Activated naive CD8-positive, alpha-beta T cell treated with anti-CD3 and anti-CD28 coated beads, Interleukin-2, amount 10 ng/mL, durations not matched to agents 7 days and 5 days (primary cell): ENCODE data around the gene HCST. TPM values are rescaled to one million over a fixed set of nuclear protein-coding genes. Genes with fewer than 3 reads are reported as not detected.
"Not testable (repeated sequence)": the region's sequence is repeated elsewhere in the genome, so short reads cannot be mapped to it uniquely, and the experiment has no call there.

ENCODE experiments used
- ATAC-seq: fragments of 150-1000 bp; cut with Tn5 transposase; one replicate; pipeline ENCODE4 v1.10.0; 2021; ENCODE audit warnings: low read depth, moderate library complexity
- POLR2A ChIA-PET: fragments of 350-600 bp; sonication (Branson Sonifier 250); formaldehyde crosslinking; loops from one replicate; lab custom pipeline; 2021; ENCODE audit warnings: antibody characterized with exemption; lab: Charles Lee
- DNase-seq: peaks from one replicate; pipeline ENCODE4 v3.0.0; 2021
- H3K27ac Mint-ChIP-seq: one replicate; pipeline ENCODE4 v1.8.0; 2022; ENCODE audit warnings: mild to moderate bottlenecking, mixed read lengths
- H3K27me3 Mint-ChIP-seq: one replicate; pipeline ENCODE4 v1.8.0; 2022; ENCODE audit warnings: mild to moderate bottlenecking, moderate library complexity, mixed read lengths
- H3K36me3 Mint-ChIP-seq: one replicate; pipeline ENCODE4 v1.8.0; 2021; ENCODE audit warnings: mild to moderate bottlenecking, mixed read lengths
- H3K4me1 Mint-ChIP-seq: one replicate; pipeline ENCODE4 v1.8.0; 2021; ENCODE audit warnings: mixed read lengths
- H3K4me3 Mint-ChIP-seq: one replicate; pipeline ENCODE4 v1.8.0; 2022; ENCODE audit warnings: mild to moderate bottlenecking, moderate library complexity, mixed read lengths
- H3K9me3 Mint-ChIP-seq: one replicate; pipeline ENCODE4 v1.8.0; 2021; ENCODE audit warnings: mixed read lengths
- total RNA-seq, 2 experiments: library from RNA; stranded (reverse); gene quantifications; one replicate each; pipeline ENCODE4 v1.2.3, GENCODE V29; 2021

HCST gene
- total RNA-seq, 2 experiments from 2014 or later: 186 to 190 TPM

DNA sequence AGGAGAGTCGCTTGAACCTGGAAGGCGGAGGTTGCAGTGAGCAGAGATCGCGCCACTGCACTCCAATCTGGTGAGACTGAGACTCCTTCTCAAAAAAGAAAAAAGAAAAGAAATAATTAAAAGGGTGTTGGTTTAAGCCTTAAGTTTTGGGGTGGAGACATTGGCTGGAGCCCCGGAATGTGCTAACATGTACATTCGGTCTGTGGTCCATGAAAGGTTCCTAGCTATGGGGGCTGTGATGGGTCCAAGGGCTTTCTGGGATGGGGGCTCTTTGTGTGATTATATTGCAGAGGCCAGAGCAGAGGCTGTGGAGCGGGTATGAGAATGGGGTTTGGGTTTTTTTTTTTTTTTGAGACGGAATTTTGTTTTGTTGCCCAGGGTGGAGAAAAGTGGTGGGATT lies 16.4 kb upstream of the HCST start:
- no peaks in the 10 kb centered on the region for H3K27me3 Mint-ChIP-seq
- peaks cover 13% of the 10 kb centered on the region for H3K4me1 Mint-ChIP-seq
- ATAC-seq (no peak), DNase-seq (no peak)
- H3K4me3 Mint-ChIP-seq: no peak overlapping the region
- H3K36me3 Mint-ChIP-seq: peaks cover 35% of the 10 kb centered on the region
- no peak overlapping the region for H3K27ac Mint-ChIP-seq
- POLR2A ChIA-PET: interaction anchor here (0.6 to 4.2 kb wide), 2 partner anchors 15 to 44 kb away, joined by 3 to 30 read pairs; no protein-coding TSS in a partner anchor
- H3K9me3 Mint-ChIP-seq: no peaks in the 10 kb centered on the region

- H3K9me3 Mint-ChIP-seq: no peaks in the 10 kb centered on the region
- H3K4me1 Mint-ChIP-seq: peaks cover 13% of the 10 kb centered on the region
- H3K27ac Mint-ChIP-seq: no peak overlapping the region
These were observed 15.1 kb upstream of the HCST start for GRCh38 chr19:35887197-35887596.

DNA sequence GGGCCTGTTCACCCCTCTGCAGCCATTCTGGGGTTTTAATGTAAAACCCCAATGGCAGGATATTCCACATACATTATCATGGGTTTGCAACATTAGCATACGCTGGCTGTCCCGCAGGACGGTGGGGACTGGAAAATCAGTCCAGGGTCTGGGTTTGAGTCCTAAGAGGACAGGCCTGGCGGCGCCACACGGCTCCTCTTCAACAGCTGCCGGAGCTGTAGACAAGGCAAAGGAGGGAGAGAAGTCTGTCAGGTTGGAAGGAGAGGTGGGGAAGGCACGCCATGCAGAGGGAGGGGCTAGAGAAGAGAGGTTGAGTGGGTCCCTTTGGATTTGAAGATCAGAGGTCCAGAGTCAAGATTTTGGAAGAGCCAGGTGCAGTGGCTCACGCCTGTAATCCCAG lies 13.9 kb upstream of the HCST start:
- Mint-ChIP-seq H3K36me3 (peaks cover 49% of the 10 kb centered on the region), H3K27me3 (no peaks in the 10 kb centered on the region), H3K4me3 (no peak overlapping the region), H3K27ac (no peak overlapping the region), H3K4me1 (peaks cover 14% of the 10 kb centered on the region), H3K9me3 (no peaks in the 10 kb centered on the region)
- POLR2A ChIA-PET: interaction anchor here (0.6 to 1.2 kb wide), 4 partner anchors 9 to 244 kb away, joined by 3 to 4 read pairs (median 3); partner anchors contain the start of gene NFKBID
- no peak for ATAC-seq
- no peak for DNase-seq

More at GRCh38 chr19:35887197-35887596, 15.1 kb upstream of the HCST start:
- H3K36me3 Mint-ChIP-seq: peaks cover 40% of the 10 kb centered on the region
- POLR2A ChIA-PET: interaction anchor here (1.2 to 4.2 kb wide), 2 partner anchors 10 to 43 kb away, joined by 4 to 30 read pairs; no protein-coding TSS in a partner anchor
- H3K4me3 Mint-ChIP-seq: no peak overlapping the region
- H3K27me3 Mint-ChIP-seq: no peaks in the 10 kb centered on the region
- no peak for ATAC-seq
- no peak for DNase-seq

- no peak overlapping the region for H3K27ac Mint-ChIP-seq
These were observed 12.8 kb upstream of the HCST start for GRCh38 chr19:35889370-35890112.

GRCh38 chr19:35890113-35890650 lies 12.1 kb upstream of the HCST start:
- H3K9me3 Mint-ChIP-seq: no peaks in the 10 kb centered on the region
- H3K27me3 Mint-ChIP-seq: no peaks in the 10 kb centered on the region
- POLR2A ChIA-PET: no interaction called here
- no peak overlapping the region for H3K27ac Mint-ChIP-seq
- H3K36me3 Mint-ChIP-seq: peaks cover 50% of the 10 kb centered on the region
- peaks cover 14% of the 10 kb centered on the region for H3K4me1 Mint-ChIP-seq
- no peak overlapping the region for H3K4me3 Mint-ChIP-seq
- DNase-seq (no peak), ATAC-seq (peak; percentile 12)

More at GRCh38 chr19:35889370-35890112, 12.8 kb upstream of the HCST start:
- no peak for DNase-seq
- peaks cover 51% of the 10 kb centered on the region for H3K36me3 Mint-ChIP-seq
- H3K4me3 Mint-ChIP-seq: no peak overlapping the region
- POLR2A ChIA-PET: interaction anchor here (0.6 kb wide), 1 partner anchor 91 kb away, joined by 3 read pairs; no protein-coding TSS in a partner anchor
- ATAC-seq: no peak
- no peaks in the 10 kb centered on the region for H3K27me3 Mint-ChIP-seq
- H3K9me3 Mint-ChIP-seq: no peaks in the 10 kb centered on the region
- peaks cover 14% of the 10 kb centered on the region for H3K4me1 Mint-ChIP-seq

- peaks cover 14% of the 10 kb centered on the region for H3K4me1 Mint-ChIP-seq
- POLR2A ChIA-PET: interaction anchor here (0.7 to 1.4 kb wide), 3 partner anchors 9 to 160 kb away, joined by 3 to 5 read pairs (median 3); partner anchors contain the start of gene NFKBID
- not testable (repeated sequence) for ATAC-seq, H3K27me3 Mint-ChIP-seq, H3K27ac Mint-ChIP-seq, H3K4me3 Mint-ChIP-seq, DNase-seq, H3K9me3 Mint-ChIP-seq
- H3K36me3 Mint-ChIP-seq: peaks cover 51% of the 10 kb centered on the region
These were observed 10.5 kb upstream of the HCST start for GRCh38 chr19:35891819-35892218.

DNA sequence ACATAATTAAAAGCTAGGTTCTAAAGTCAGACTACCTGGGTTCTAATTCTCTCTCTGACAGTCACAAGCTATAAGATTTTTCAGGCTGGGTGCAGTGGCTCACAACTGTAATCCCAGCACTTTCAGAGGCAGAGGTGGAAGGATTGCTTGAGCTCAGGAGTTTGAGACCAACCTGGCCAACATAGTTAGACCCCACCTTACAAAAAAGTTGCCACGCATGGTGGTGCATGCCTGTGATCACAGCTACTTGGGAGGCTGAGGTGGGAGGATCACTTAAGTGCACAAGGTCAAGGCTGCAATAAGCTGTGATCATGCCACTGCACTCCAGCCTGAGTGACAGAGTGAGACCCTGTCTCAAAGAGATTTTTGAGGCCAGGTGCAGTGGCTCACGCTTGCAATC lies 8.0 kb upstream of the HCST start:
- peaks cover 18% of the 10 kb centered on the region for H3K4me1 Mint-ChIP-seq
- H3K9me3 Mint-ChIP-seq: no peaks in the 10 kb centered on the region
- POLR2A ChIA-PET: interaction anchor here (0.8 kb wide), 1 partner anchor 11 kb away, joined by 3 read pairs; no protein-coding TSS in a partner anchor
- no peak overlapping the region for H3K4me3 Mint-ChIP-seq
- no peaks in the 10 kb centered on the region for H3K27me3 Mint-ChIP-seq
- no peak for ATAC-seq
- H3K36me3 Mint-ChIP-seq: peaks cover 41% of the 10 kb centered on the region
- no peak for DNase-seq
- H3K27ac Mint-ChIP-seq: no peak overlapping the region

- POLR2A ChIA-PET: no interaction called here
- ATAC-seq: no peak
- Mint-ChIP-seq H3K27ac (no peak overlapping the region), H3K27me3 (no peaks in the 10 kb centered on the region), H3K9me3 (no peaks in the 10 kb centered on the region), H3K36me3 (peaks cover 30% of the 10 kb centered on the region), H3K4me1 (peaks cover 15% of the 10 kb centered on the region), H3K4me3 (no peak overlapping the region)
- DNase-seq: no peak
These were observed 6.3 kb upstream of the HCST start for GRCh38 chr19:35895911-35896642.

DNA sequence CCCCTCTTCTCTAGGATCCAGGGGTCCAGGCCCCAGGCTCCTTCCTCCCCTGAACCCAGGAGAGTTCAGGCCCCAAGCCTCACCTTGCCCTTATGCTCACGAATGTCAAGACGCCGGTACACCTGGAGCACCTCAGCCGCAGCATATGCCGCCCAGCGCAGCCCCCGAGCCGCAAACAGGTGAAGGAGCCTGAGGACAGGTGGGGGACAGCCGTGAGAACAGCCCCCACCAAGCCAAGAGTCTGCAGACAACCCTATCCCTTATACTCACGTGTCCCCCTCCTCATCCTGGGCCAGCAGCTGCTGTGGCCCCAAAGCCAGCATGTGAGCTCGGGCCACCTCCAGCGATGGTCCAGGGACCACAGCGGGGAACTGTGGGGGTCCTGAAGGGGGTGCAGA lies 5.7 kb upstream of the HCST start:
- no peak for ATAC-seq
- no peak for DNase-seq
- Mint-ChIP-seq H3K4me3 (no peak overlapping the region), H3K36me3 (peaks cover 26% of the 10 kb centered on the region), H3K27me3 (no peaks in the 10 kb centered on the region), H3K9me3 (no peaks in the 10 kb centered on the region), H3K27ac (no peak overlapping the region), H3K4me1 (peaks cover 17% of the 10 kb centered on the region)
- POLR2A ChIA-PET: no interaction called here

DNA sequence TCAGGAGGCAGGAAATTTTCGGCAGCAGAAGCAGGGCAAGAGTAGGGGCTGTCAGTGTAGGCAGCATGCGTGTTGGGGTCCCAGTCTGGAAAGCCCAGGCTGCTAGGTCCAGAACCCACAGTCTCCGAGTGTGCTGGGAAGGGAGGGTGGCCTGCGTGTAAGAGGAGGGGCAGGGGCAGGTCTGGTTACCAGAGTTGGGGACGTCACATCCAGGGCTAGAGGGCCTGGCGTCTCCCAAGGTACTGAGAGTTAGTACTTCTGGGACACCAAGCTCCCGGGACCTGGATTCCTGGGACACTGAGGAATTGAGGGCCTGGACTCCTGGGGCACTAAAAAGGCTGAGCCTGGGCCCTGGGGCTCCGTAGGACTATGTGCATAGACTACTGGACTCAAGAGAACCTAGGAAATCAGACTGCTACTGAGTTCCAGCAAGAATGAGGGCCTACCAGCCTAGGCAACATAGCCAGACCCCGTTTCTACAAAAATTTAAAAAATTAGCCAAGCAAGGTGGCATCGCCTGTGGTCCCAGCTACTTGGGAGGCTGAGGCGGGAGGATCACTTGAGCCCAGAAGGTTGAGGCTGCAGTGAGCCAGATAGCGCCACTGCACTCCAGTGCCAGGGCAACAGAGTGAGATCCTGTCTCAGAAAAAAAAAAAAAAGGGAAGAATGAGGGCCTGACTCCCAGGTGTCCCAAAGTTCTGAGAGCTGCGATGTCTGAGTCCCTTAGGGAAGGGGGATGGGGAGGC lies 4.5 kb upstream of the HCST start:
- Mint-ChIP-seq H3K4me1 (peaks cover 21% of the 10 kb centered on the region), H3K4me3 (peak overlapping the region; percentile 92), H3K27ac (peak overlapping the region; percentile 97), H3K36me3 (peaks cover 22% of the 10 kb centered on the region), H3K27me3 (no peaks in the 10 kb centered on the region), H3K9me3 (no peaks in the 10 kb centered on the region)
- ATAC-seq: no peak
- POLR2A ChIA-PET: interaction anchor here (0.9 to 1.3 kb wide), 2 partner anchors 10 to 33 kb away, joined by 4 to 5 read pairs; no protein-coding TSS in a partner anchor
- no peak for DNase-seq

DNA sequence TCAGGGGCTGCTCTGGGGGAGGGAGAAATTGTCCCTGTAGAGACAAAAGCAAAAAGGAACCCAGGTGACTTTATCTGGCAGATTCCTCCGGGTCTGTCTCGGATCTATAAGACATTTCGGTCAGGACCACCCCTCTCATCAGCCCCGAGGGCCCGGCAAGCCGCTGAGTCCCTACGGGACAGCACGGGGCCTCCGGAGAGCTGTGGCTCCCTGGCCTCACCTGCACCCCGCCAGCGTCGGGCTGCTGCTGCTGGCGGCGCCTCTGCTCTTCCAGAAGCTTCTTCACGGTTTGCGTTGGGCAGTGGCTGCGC lies 3.9 kb upstream of the HCST start:
- POLR2A ChIA-PET: interaction anchor here (0.9 to 1.3 kb wide), 2 partner anchors 11 to 33 kb away, joined by 4 to 5 read pairs; no protein-coding TSS in a partner anchor
- DNase-seq: peak; percentile 46

DNA sequence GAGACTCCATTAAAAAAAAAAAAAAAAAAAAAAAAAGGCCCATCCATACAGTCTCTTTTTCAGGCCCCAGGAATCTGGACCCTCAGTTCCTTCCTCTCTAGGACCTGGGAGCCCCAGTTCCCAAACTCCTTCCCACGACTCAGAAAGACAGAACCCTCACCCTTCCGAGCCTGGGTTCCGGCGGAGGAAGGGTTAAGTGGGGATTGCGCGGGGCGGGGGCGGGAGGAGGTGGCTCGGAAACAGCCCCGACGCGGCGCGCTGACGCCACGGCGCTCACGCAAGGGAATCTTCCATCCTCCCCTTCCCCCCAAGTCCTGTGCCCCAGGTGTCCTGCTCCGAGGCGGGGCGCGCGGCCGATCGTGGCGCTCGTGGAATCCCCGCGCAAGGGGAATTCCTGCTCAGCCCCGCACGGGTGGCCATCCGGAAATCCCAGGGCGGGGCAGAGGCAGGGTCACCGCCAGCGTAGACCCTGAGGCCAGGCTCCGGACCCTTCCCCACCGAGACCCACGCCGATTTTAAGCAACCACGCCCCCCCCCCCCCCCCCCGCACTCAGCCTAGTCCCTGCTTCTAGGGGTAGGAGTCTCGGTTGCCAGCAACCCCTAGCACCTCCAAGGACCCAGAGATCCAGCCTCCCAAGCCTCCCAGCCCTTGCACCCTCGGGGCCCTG lies 2.6 kb upstream of the HCST start:
- H3K4me1 Mint-ChIP-seq: peaks cover 34% of the 10 kb centered on the region

More for the DNA sequence above, 3.9 kb upstream of the HCST start:
- no peaks in the 10 kb centered on the region for H3K9me3 Mint-ChIP-seq
- H3K36me3 Mint-ChIP-seq: peaks cover 21% of the 10 kb centered on the region
- H3K4me1 Mint-ChIP-seq: peaks cover 24% of the 10 kb centered on the region
- H3K27me3 Mint-ChIP-seq: no peaks in the 10 kb centered on the region
- no peak for ATAC-seq
- peak overlapping the region; percentile 92 for H3K4me3 Mint-ChIP-seq
- peak overlapping the region; percentile 97 for H3K27ac Mint-ChIP-seq

More for the DNA sequence above, 2.6 kb upstream of the HCST start:
- peak; percentile 87 for DNase-seq
- Mint-ChIP-seq H3K27me3 (no peaks in the 10 kb centered on the region), H3K36me3 (peaks cover 22% of the 10 kb centered on the region), H3K9me3 (no peaks in the 10 kb centered on the region), H3K27ac (peak overlapping the region; percentile 97), H3K4me3 (peak overlapping the region; percentile 92)
- POLR2A ChIA-PET: interaction anchor here (0.6 to 2.3 kb wide), 5 partner anchors 8 to 395 kb away, joined by 3 to 36 read pairs (median 3); partner anchors contain the start of gene LIN37
- peak; percentile 41 for ATAC-seq
